Measurements from ENCODE around the gene DDX24. TPM values are rescaled to one million over a fixed set of nuclear protein-coding genes. Genes with fewer than 3 reads are reported as not detected.

Gene DDX24
- polyA plus RNA-seq, 2 of the 4 experiments (the other 2 are of a cell fraction), result 121 to 161 TPM

DNA sequence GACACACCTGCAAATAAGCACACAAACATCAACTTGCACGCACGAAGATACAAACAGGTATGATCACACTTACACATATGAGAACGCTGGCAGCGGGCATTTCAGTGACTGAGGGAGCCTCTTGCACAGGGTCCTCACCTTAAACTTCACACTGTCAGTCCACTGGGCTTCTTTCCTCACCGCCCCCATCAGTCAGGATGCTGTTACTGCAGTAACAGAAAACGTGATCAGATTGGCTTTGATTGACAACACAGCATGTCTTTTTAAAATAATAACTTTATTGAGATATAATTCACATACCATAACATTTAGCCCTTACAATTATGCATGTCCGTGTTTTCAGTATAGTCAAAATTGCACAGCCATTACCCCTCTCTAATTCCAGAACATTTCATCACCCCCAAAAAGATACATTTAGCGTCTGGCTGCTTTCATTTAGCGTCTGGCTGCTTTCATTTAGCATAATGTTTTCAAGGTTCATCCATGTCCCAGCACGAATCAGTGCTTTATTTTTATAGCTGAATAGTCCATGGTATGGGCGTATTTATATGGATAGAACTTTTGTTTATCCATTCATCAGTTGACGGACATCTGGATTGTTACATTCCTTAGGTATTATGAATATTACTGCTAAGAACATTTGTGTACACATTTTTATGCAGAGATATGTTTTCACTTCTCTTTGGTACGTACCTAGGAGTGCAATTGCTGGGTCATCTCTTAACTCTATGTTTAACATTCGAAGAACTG, 75.5 kb downstream of the DDX24 start:
- peak in 1 of 2 experiments; percentile 28; a peak in 1 of 6 replicates for ATAC-seq
- WGBS (ENCODE audit: missing lambda C conversion rate), result 26% methylated on average over 14 of the region's 14 CpGs
- Histone ChIP-seq H3K27ac (no peak overlapping the region), H3K4me2 (no peak overlapping the region), H3K4me1 (0 out of 3 replicates have a peak, but pooled peaks cover 7% of the 10 kb centered on the region), H3K9me3 (no peaks in the 10 kb centered on the region), H3K4me3 (no peak overlapping the region)
- ChIA-PET CTCF (interaction anchor here (0.7 to 12.5 kb wide), 8 partner anchors 14 to 131 kb away, joined by 3 to 400 read pairs (median 5); no protein-coding TSS in a partner anchor), POLR2A (no interaction called here)
- DNase-seq (ENCODE audit: low read depth in 1 of 2, low spot score in 1 of 2), result no peak
- TF ChIP-seq SMC3 (IDR thresholded peaks at IDR 0.05), result no peak
- TF ChIP-seq, protein P1, sequence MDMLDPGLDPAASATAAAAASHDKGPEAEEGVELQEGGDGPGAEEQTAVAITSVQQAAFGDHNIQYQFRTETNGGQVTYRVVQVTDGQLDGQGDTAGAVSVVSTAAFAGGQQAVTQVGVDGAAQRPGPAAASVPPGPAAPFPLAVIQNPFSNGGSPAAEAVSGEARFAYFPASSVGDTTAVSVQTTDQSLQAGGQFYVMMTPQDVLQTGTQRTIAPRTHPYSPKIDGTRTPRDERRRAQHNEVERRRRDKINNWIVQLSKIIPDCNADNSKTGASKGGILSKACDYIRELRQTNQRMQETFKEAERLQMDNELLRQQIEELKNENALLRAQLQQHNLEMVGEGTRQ (IDR thresholded peaks at IDR 0.05), result no peak
- 0 out of 2 replicates have a peak, but pooled peaks have one; percentile 19 for TF ChIP-seq BHLHE40 (IDR thresholded peaks at IDR 0.05; ENCODE audit: low read depth, low read length)
- FAIRE-seq, result no peak

DNA sequence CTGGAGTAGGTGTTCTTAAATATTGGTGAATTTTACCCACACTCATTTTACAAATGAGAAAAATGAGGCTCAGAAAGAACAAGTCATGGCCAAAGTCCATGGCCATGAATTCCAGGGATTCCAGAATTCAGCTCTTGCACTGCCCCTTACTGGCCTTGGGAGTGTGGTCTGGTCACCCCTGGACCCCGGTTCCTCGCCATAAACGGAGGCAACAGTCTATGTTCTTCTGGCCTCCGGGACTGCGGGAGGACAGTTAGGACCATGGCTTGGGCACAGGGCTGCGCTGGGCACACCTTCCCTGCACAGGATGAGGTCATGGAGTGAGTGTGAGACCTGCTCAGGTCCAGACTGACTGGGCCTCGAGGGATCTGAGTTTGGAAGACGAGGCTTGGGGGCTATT, 77.0 kb downstream of the DDX24 start:
- no peak for FAIRE-seq
- 41% methylated on average over 8 of the region's 8 CpGs for WGBS (ENCODE audit: missing lambda C conversion rate)
- POLR2A ChIA-PET, result no interaction called here

DNA sequence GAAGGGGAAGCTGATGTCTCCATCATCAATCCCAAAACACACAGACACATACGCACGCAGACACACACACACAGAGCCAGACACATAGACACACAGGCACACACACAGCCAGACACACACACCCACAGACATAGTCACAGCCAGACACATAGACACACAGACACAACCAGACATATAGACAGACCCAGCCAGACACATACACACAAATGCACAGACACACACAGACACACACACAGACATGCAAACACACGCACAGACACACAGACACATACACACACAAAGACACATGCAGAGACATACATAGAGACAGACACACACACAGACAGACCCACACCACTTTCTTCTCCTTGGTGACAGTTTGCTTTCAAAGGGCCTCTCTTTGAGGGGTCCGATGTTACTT, 77.6 kb downstream of the DDX24 start:
- Histone ChIP-seq H3K9me3 (no peaks in the 10 kb centered on the region), H3K27ac (no peak overlapping the region), H3K4me3 (no peak overlapping the region), H3K4me2 (no peak overlapping the region), H3K4me1 (no peaks in the 10 kb centered on the region)
- DNase-seq (ENCODE audit: low read depth in 1 of 2, low spot score in 1 of 2), result no peak
- WGBS (ENCODE audit: missing lambda C conversion rate), result 50% methylated on average over 4 of the region's 4 CpGs
- TF ChIP-seq RAD21 (conservative IDR thresholded peaks at IDR 0.05 in 1 of 2, IDR thresholded peaks at IDR 0.05 in 1 of 2), result no peak
- no peak for ATAC-seq
- ChIA-PET CTCF (interaction anchor here (1.2 to 12.5 kb wide), 10 partner anchors 10 to 133 kb away, joined by 3 to 400 read pairs (median 7); no protein-coding TSS in a partner anchor), POLR2A (no interaction called here)
- no peak for FAIRE-seq

More for the DNA sequence above, 77.0 kb downstream of the DDX24 start:
- Histone ChIP-seq H3K4me2 (no peak overlapping the region), H3K4me1 (no peaks in the 10 kb centered on the region), H3K27ac (no peak overlapping the region), H3K9me3 (no peaks in the 10 kb centered on the region), H3K4me3 (no peak overlapping the region)
- DNase-seq (ENCODE audit: low read depth in 1 of 2, low spot score in 1 of 2), result no peak
- CTCF ChIA-PET, result interaction anchor here (1.2 to 12.5 kb wide), 9 partner anchors 10 to 132 kb away, joined by 3 to 400 read pairs (median 7); no protein-coding TSS in a partner anchor
- ATAC-seq, result peak in 1 of 2 experiments; percentile 12; a peak in 1 of 6 replicates
- TF ChIP-seq EP300 (IDR thresholded peaks at IDR 0.05) (no peak), HEYL (CRISPR knock-in tag; IDR thresholded peaks at IDR 0.05) (no peak), HDAC2 (IDR thresholded peaks at IDR 0.05) (no peak)

DNA sequence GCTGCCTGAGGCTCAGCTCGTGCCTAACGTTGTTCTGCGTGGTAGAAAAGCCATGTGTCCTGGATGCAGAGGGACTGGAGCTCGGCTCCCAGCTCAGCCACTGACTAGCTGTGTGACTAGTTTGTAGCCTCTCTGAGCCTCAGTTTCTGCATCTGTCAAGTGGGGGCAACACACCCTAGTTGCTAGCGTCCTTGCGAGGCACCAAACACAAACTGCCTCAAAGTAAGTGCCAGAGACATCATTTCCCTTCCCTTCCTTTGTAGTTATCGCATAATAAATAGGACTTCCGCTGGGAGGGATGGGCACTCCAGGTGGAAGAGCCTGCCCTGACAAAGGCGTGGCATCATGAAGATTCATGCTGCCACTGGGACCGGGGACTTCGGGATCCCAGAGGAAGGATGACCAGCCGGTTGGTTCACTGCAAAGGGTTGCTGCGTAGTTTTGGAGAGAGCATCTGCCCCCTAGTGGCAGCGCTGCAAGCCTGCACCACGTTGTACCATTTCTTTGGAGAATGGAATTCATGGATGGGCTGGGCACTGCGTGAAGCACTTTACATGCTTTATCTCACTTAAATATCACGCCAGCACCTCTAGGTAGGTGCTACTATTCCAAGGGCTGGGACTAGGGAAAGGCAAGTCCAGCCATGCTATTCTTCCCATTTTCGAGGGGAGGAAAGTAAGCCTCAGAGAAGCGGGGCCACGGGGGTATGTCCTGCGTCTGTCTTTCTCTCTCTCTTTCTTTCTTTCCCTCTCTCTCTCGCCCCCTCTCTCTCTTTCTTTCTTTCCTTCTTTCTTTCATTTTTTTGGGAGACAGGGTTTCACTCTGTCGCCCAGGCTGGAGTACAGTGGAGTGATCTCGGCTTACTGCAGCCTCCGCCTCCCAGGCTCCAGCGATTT, 79.3 kb downstream of the DDX24 start:
- TF ChIP-seq HDAC2 (IDR thresholded peaks at IDR 0.05) (no peak), FOXS1 (CRISPR knock-in tag; IDR thresholded peaks at IDR 0.05) (no peak), RCOR1 (IDR thresholded peaks at IDR 0.05; ENCODE audit: low read depth, low read length) (no peak), EP300 (IDR thresholded peaks at IDR 0.05) (no peak), SMC3 (IDR thresholded peaks at IDR 0.05) (peak; percentile 88), PHF8 (IDR thresholded peaks at IDR 0.05; ENCODE audit: borderline replicate concordance, low read depth) (no peak), MYC (IDR thresholded peaks at IDR 0.05; ENCODE audit: borderline replicate concordance, low read length) (peak; percentile 29; the same call in 1 of the 2 replicates), MAZ (IDR thresholded peaks at IDR 0.05; ENCODE audit: borderline replicate concordance, low read depth, low read length) (no peak), RFX5 (IDR thresholded peaks at IDR 0.05) (no peak), JUNB (IDR thresholded peaks at IDR 0.05) (no peak), GATA3 (IDR thresholded peaks at IDR 0.05; ENCODE audit: borderline replicate concordance) (no peak), RAD21 (conservative IDR thresholded peaks at IDR 0.05 in 1 of 2, IDR thresholded peaks at IDR 0.05 in 1 of 2) (peak; percentile 79 to 88)
- TF ChIP-seq, protein P2, sequence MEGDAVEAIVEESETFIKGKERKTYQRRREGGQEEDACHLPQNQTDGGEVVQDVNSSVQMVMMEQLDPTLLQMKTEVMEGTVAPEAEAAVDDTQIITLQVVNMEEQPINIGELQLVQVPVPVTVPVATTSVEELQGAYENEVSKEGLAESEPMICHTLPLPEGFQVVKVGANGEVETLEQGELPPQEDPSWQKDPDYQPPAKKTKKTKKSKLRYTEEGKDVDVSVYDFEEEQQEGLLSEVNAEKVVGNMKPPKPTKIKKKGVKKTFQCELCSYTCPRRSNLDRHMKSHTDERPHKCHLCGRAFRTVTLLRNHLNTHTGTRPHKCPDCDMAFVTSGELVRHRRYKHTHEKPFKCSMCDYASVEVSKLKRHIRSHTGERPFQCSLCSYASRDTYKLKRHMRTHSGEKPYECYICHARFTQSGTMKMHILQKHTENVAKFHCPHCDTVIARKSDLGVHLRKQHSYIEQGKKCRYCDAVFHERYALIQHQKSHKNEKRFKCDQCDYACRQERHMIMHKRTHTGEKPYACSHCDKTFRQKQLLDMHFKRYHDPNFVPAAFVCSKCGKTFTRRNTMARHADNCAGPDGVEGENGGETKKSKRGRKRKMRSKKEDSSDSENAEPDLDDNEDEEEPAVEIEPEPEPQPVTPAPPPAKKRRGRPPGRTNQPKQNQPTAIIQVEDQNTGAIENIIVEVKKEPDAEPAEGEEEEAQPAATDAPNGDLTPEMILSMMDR (IDR thresholded peaks at IDR 0.05), result peak; percentile 91
- TF ChIP-seq, protein P3, sequence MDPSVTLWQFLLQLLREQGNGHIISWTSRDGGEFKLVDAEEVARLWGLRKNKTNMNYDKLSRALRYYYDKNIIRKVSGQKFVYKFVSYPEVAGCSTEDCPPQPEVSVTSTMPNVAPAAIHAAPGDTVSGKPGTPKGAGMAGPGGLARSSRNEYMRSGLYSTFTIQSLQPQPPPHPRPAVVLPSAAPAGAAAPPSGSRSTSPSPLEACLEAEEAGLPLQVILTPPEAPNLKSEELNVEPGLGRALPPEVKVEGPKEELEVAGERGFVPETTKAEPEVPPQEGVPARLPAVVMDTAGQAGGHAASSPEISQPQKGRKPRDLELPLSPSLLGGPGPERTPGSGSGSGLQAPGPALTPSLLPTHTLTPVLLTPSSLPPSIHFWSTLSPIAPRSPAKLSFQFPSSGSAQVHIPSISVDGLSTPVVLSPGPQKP (IDR thresholded peaks at IDR 0.05; ENCODE audit: low read depth, low read length), result no peak
- TF ChIP-seq, protein P4, sequence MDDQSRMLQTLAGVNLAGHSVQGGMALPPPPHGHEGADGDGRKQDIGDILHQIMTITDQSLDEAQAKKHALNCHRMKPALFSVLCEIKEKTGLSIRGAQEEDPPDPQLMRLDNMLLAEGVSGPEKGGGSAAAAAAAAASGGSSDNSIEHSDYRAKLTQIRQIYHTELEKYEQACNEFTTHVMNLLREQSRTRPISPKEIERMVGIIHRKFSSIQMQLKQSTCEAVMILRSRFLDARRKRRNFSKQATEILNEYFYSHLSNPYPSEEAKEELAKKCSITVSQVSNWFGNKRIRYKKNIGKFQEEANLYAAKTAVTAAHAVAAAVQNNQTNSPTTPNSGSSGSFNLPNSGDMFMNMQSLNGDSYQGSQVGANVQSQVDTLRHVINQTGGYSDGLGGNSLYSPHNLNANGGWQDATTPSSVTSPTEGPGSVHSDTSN (IDR thresholded peaks at IDR 0.05), result no peak
- TF ChIP-seq, protein P5, sequence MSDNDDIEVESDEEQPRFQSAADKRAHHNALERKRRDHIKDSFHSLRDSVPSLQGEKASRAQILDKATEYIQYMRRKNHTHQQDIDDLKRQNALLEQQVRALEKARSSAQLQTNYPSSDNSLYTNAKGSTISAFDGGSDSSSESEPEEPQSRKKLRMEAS (IDR thresholded peaks at IDR 0.05), result peak; percentile 56; the same call in 1 of the 2 replicates
- ATAC-seq, result peak; percentile 81 to 94
- ChIA-PET CTCF (interaction anchor here (0.5 to 12.5 kb wide), 29 partner anchors 9 to 361 kb away, joined by 3 to 400 read pairs (median 4); no protein-coding TSS in a partner anchor), POLR2A (interaction anchor here (0.7 kb wide), 1 partner anchor 36 kb away, joined by 4 read pairs; no protein-coding TSS in a partner anchor)
- H3K27ac ChIP-seq, result no peak overlapping the region; a peak in 1 of 6 replicates
- no peaks in the 10 kb centered on the region for H3K9me3 ChIP-seq
- peak; percentile 67 for FAIRE-seq
- peak; percentile 73 to 83 for DNase-seq (ENCODE audit: low read depth in 1 of 2, low spot score in 1 of 2)
- no peaks in the 10 kb centered on the region for H3K4me1 ChIP-seq
- no peak overlapping the region for H3K4me3 ChIP-seq
- H3K4me2 ChIP-seq, result 0 out of 3 replicates have a peak overlapping the region, but pooled peaks have one; percentile 17
- 50% methylated on average over 26 of the region's 26 CpGs for WGBS (ENCODE audit: missing lambda C conversion rate)

All from A549 (cell line).